PFSK-1 (cell line): Measurements from ENCODE around the gene GJE1.

ENCODE experiments used
- FOXP2 ChIP-seq: optimal IDR thresholded peaks from 2 replicates; pipeline ENCODE3; 2011; ENCODE audit warnings: borderline replicate concordance, control low read depth, inconsistent platforms; ENCODE audit not compliant: insufficient read depth; ENCODE audit errors: extremely low read length, extremely low read depth
- POLR2AphosphoS5 ChIP-seq: IDR thresholded peaks from 2 replicates; pipeline ENCODE4 v1.6.1; 2012; ENCODE audit warnings: low read depth, mild to moderate bottlenecking, control low read depth, low read length, moderate library complexity
- REST ChIP-seq, 2 experiments: IDR thresholded peaks; 2 replicates each; pipeline versions ENCODE4 v1.6.1 to v1.8.0; 2011 to 2012; ENCODE audit warnings: low read depth in 2 of 2, low read length in 2 of 2, control low read depth in 1 of 2, inconsistent platforms in 1 of 2, mild to moderate bottlenecking in 1 of 2, moderate library complexity in 1 of 2; ENCODE audit not compliant: insufficient read depth in 1 of 2
- SIN3A ChIP-seq: IDR thresholded peaks from 2 replicates; pipeline ENCODE4 v1.6.1; 2012; ENCODE audit warnings: mild to moderate bottlenecking, low read length, moderate library complexity, borderline replicate concordance; ENCODE audit not compliant: insufficient read depth
- TAF1 ChIP-seq: IDR thresholded peaks from 2 replicates; pipeline ENCODE4 v1.6.1; 2012; ENCODE audit warnings: low read length, control low read depth, borderline replicate concordance; ENCODE audit not compliant: insufficient read depth

The GJE1 gene

GRCh38 chr6:142146828-142147662 is 14.3 kb downstream of the GJE1 start, which contains the start of the genes NMBR and VTA1:
TSS of gene NMBR (minus strand) at chr6:142147122. CDS start at chr6:142088658, 58,464 bp downstream.
TSS of gene VTA1 (plus strand) at chr6:142147263. CDS start at chr6:142147288, 25 bp downstream.
- TF ChIP-seq SIN3A (peak; percentile 90), FOXP2 (peak; percentile 93), TAF1 (peak; percentile 83), REST (IDR thresholded peaks at IDR 0.05; ENCODE audit: insufficient read depth in 1 of 2, low read depth in 2 of 2, low read length in 2 of 2) (peak; percentile 57 to 62; a peak in 2 of 4 replicates), POLR2AphosphoS5 (peak; percentile 89)

- no peak for TF ChIP-seq FOXP2
- TF ChIP-seq POLR2AphosphoS5 = no peak
- no peak for TF ChIP-seq REST (IDR thresholded peaks at IDR 0.05; ENCODE audit: insufficient read depth in 1 of 2, low read depth in 2 of 2, low read length in 2 of 2)
- no peak for TF ChIP-seq SIN3A
- TF ChIP-seq TAF1 = no peak
These were observed 20.0 kb downstream of the GJE1 start for GRCh38 chr6:142152746-142153145.

GRCh38 chr6:142153196-142153595 is 20.5 kb downstream of the GJE1 start:
- TF ChIP-seq POLR2AphosphoS5 (no peak), FOXP2 (no peak), SIN3A (no peak), TAF1 (no peak), REST (IDR thresholded peaks at IDR 0.05; ENCODE audit: insufficient read depth in 1 of 2, low read depth in 2 of 2, low read length in 2 of 2) (no peak)

GRCh38 chr6:142154336-142154735 is 21.6 kb downstream of the GJE1 start:
- TF ChIP-seq FOXP2 (no peak), REST (IDR thresholded peaks at IDR 0.05; ENCODE audit: insufficient read depth in 1 of 2, low read depth in 2 of 2, low read length in 2 of 2) (no peak), POLR2AphosphoS5 (no peak), TAF1 (no peak)
